HepG2 (cell line): ENCODE results near the gene MTHFD1L. TPM values are rescaled to one million over a fixed set of nuclear protein-coding genes. Genes with fewer than 3 reads are reported as not detected.
A peak's percentile ranks its signal among the peaks of the same experiment; 100 is the strongest.

Source experiments
- ATAC-seq: fragments of 200-7000 bp; cut with Tn5 transposase; 3 replicates; pipeline ENCODE4 v1.9.1; 2020; ENCODE audit warnings: mild to moderate bottlenecking, moderate library complexity
- BruUV-seq: library from RNA; stranded (reverse); fragments of 400-500 nt; replicated peaks from 2 replicates; lab custom pipeline; 2021; lab: Mats Ljungman, UMichigan
- CTCF ChIA-PET: fragments of 300-600 bp; formaldehyde crosslinking; extraction: SDS; loops from one replicate; lab custom pipeline; 2021; ENCODE audit warnings: low total read pairs, inconsistent platforms, low intra/inter-chr PET ratio; lab: Yijun Ruan, JAX
- POLR2A ChIA-PET: fragments of 350-600 bp; sonication (Branson Sonifier 250); formaldehyde crosslinking; loops from one replicate; lab custom pipeline; 2020; ENCODE audit warnings: antibody characterized with exemption, inconsistent platforms; lab: Yijun Ruan, JAX
- DNase-seq: peaks from one replicate; pipeline ENCODE4 v3.0.0-alpha.2; 2015; ENCODE audit warnings: low spot score
- FAIRE-seq: peaks from 3 replicates; lab custom pipeline; 2011; peaks lifted over from hg19 to GRCh38; lab: Jason Lieb, UNC
- H2AFZ ChIP-seq: one replicate; pipeline ENCODE4 v1.6.1; 2011; ENCODE audit warnings: low read length, inconsistent platforms
- H3K27ac ChIP-seq: fragments of 300-600 bp; 3 replicates; pipeline ENCODE4 v1.8.0; 2011; ENCODE audit warnings: mixed run types, mild to moderate bottlenecking, mixed read lengths, low read length, inconsistent platforms; ENCODE audit not compliant: insufficient read depth; ENCODE audit errors: extremely low read length
- H3K27me3 ChIP-seq, 2 experiments: fragments of 200-600 bp in 1 of 2; 2 replicates in 1 of 2; 3 replicates in 1 of 2; pipeline versions ENCODE4 v1.6.0 to v1.8.0; 2011; ENCODE audit warnings: low read length in 2 of 2, mild to moderate bottlenecking in 2 of 2, moderate library complexity in 2 of 2, inconsistent platforms in 1 of 2; ENCODE audit not compliant: insufficient read depth in 2 of 2, control insufficient read depth in 1 of 2
- H3K36me3 ChIP-seq, 2 experiments: fragments of 200-600 bp in 1 of 2; replicated peaks in 1 of 2; 2 replicates in 1 of 2; 3 replicates in 1 of 2; pipeline versions ENCODE4 v1.5.1 to v1.8.0; 2011; ENCODE audit warnings: low read length in 2 of 2, inconsistent platforms in 1 of 2; ENCODE audit not compliant: insufficient read depth in 2 of 2, control insufficient read depth in 1 of 2
- H3K4me1 ChIP-seq: 2 replicates; pipeline ENCODE4 v1.5.1; 2012; ENCODE audit warnings: low read length, inconsistent platforms; ENCODE audit not compliant: insufficient read depth
- H3K4me2 ChIP-seq: 2 replicates; pipeline ENCODE4 v1.6.0; 2011; ENCODE audit warnings: low read depth, low read length, inconsistent platforms
- H3K4me3 ChIP-seq, 3 experiments: fragments of 200-600 bp in 1 of 3; sonication (generic), shearing (Covaris generic) in 1 of 3; replicated peaks in 1 of 3; 2 replicates each; pipeline ENCODE4 v1.5.1; 2011 to 2016; ENCODE audit warnings: low read length in 3 of 3, inconsistent platforms in 2 of 3, low read depth in 2 of 3, mild to moderate bottlenecking in 2 of 3, control low read depth in 1 of 3, mixed read lengths in 1 of 3; ENCODE audit not compliant: insufficient read depth in 1 of 3
- H3K79me2 ChIP-seq: one replicate; pipeline ENCODE4 v1.6.1; 2011; ENCODE audit warnings: low read length, inconsistent platforms; ENCODE audit not compliant: insufficient read depth
- H3K9ac ChIP-seq: 2 replicates; pipeline ENCODE4 v1.6.0; 2011; ENCODE audit warnings: mild to moderate bottlenecking, low read depth, low read length, inconsistent platforms; ENCODE audit not compliant: insufficient read depth
- H3K9me3 ChIP-seq: 2 replicates; pipeline ENCODE4 v1.5.1; 2012; ENCODE audit warnings: mild to moderate bottlenecking, low read length
- H4K20me1 ChIP-seq: 2 replicates; pipeline ENCODE4 v1.6.0; 2011; ENCODE audit warnings: inconsistent platforms, mild to moderate bottlenecking, low read length, moderate library complexity; ENCODE audit not compliant: insufficient read depth
- CENPT ChIP-seq: sonication (generic); formaldehyde crosslinking; IDR thresholded peaks from 2 replicates; pipeline ENCODE4 v1.8.0; 2022; ENCODE audit warnings: low read depth, mild to moderate bottlenecking, moderate library complexity, missing genetic modification reagents
- CENPX ChIP-seq: sonication (generic); formaldehyde crosslinking; IDR thresholded peaks from 2 replicates; pipeline ENCODE4 v1.9.0; 2021; ENCODE audit warnings: mild to moderate bottlenecking, missing genetic modification reagents, moderate library complexity
- DMTF1 ChIP-seq: sonication (generic); formaldehyde crosslinking; IDR thresholded peaks from 2 replicates; pipeline ENCODE4 v1.4.0; 2020; ENCODE audit warnings: mild to moderate bottlenecking, missing genetic modification reagents
- HNF1A ChIP-seq, 2 experiments: sonication (generic) in 1 of 2; formaldehyde crosslinking in 1 of 2; IDR thresholded peaks; 2 replicates each; pipeline versions ENCODE4 v1.4.0 to v1.6.1; 2016 to 2020; ENCODE audit warnings: borderline replicate concordance in 1 of 2, low read depth in 1 of 2, mild to moderate bottlenecking in 1 of 2, missing genetic modification reagents in 1 of 2
- NFYB ChIP-seq: sonication (generic); formaldehyde crosslinking; IDR thresholded peaks from 2 replicates; pipeline ENCODE4 v1.4.0; 2020; ENCODE audit warnings: missing genetic modification reagents
- XRCC5 ChIP-seq: fragments of 200-400 bp; formaldehyde crosslinking; optimal IDR thresholded peaks from 2 replicates; pipeline ENCODE3; 2017; ENCODE audit warnings: mild to moderate bottlenecking, low read length
- ZNF138 ChIP-seq: sonication (generic); formaldehyde crosslinking; IDR thresholded peaks from 2 replicates; pipeline ENCODE4 v1.5.0; 2020; ENCODE audit warnings: mild to moderate bottlenecking, low read depth, missing genetic modification reagents
- ZNF20 ChIP-seq: sonication (generic); formaldehyde crosslinking; IDR thresholded peaks from 2 replicates; pipeline ENCODE4 v1.4.0; 2020; ENCODE audit warnings: mild to moderate bottlenecking, moderate library complexity, missing genetic modification reagents
- ZNF296 ChIP-seq: sonication (generic); formaldehyde crosslinking; conservative IDR thresholded peaks from 2 replicates; pipeline ENCODE4 v1.5.0; 2020; ENCODE audit warnings: mild to moderate bottlenecking, missing genetic modification reagents
- ZNF350 ChIP-seq: sonication (generic); formaldehyde crosslinking; IDR thresholded peaks from 2 replicates; pipeline ENCODE4 v1.4.0; 2020; ENCODE audit warnings: mild to moderate bottlenecking, low read depth, missing genetic modification reagents, borderline replicate concordance
- WGBS: methylation state at CpG from one replicate; pipeline ENCODE4 v1.1.6; 2017; ENCODE audit warnings: low lambda C conversion rate; 5-methylcytosine and 5-hydroxymethylcytosine counted together
- in situ Hi-C: cut with HindIII; loops from 2 replicates; pipeline ENCODE4 v1.10.0; 2017; ENCODE audit warnings: low pct_unique_long_range_greater_than_20kb; ENCODE audit not compliant: extremely low pct_ligation_motif_present
- intact Hi-C: fragments of 100-400 bp; cut with micrococcal nuclease; formaldehyde crosslinking; loops from one replicate; pipeline ENCODE4 v1.10.0; 2022; ENCODE audit not compliant: unreplicated experiment
- polyA plus RNA-seq, 8 experiments: library from polyadenylated mRNA; depleted of rRNA in 3 of 8; stranded (reverse) in 7 of 8; unstranded in 1 of 8; fragments of >200 nt; fragmentation: Illumina TruSeq in 4 of 8; extraction: Trizol in 4 of 8; gene quantifications; 2 replicates each; pipeline versions ENCODE4 v1.2.1 to v1.2.3, GENCODE V29; 2011 to 2016; ENCODE audit warnings: low read depth in 4 of 8, missing spikeins in 1 of 8, mixed read lengths in 1 of 8; ENCODE audit not compliant: insufficient read depth in 1 of 8
- total RNA-seq, 5 experiments: library from RNA; depleted of rRNA; stranded (reverse); fragments of >200 nt; fragmentation: Illumina TruSeq; extraction: Trizol; gene quantifications; 2 replicates each; pipeline ENCODE4 v1.2.3, GENCODE V29; 2016; ENCODE audit warnings: low read depth in 1 of 5

Gene MTHFD1L
- total and polyA plus RNA-seq, 2 of the 13 experiments (the other 11 are each of a cell fraction or from before 2014, with no cell fraction given), result 24.0 to 39.6 TPM

GRCh38 chr6:151058021-151058733, 192.7 kb downstream of the MTHFD1L start:
- 0 out of 2 replicates have a peak, but pooled peaks have one; percentile 34 for TF ChIP-seq ZNF296 (CRISPR knock-in tag)
- TF ChIP-seq ZNF350, result no peak
- no peak for TF ChIP-seq ZNF138 (CRISPR knock-in tag)
- no peak for TF ChIP-seq CENPT (CRISPR knock-in tag)
- ATAC-seq, result no peak
- Histone ChIP-seq H3K4me2 (no peak overlapping the region), H3K4me1 (peaks cover 47% of the 10 kb centered on the region), H3K9me3 (no peaks in the 10 kb centered on the region), H2AFZ (no peak overlapping the region), H3K79me2 (no peaks in the 10 kb centered on the region), H3K27ac (no peak overlapping the region), H3K4me3 (no peak overlapping the region), H3K9ac (no peak overlapping the region), H3K27me3 (no peaks in the 10 kb centered on the region), H3K36me3 (no peaks in the 10 kb centered on the region; a peak in 1 of 5 replicates), H4K20me1 (no peaks in the 10 kb centered on the region)
- no peak for FAIRE-seq
- DNase-seq, result no peak
- 95% methylated on average over 8 of the region's 9 CpGs for WGBS
- BruUV-seq, result no TSS peak
- intact Hi-C loops (no loop called here), in situ Hi-C loops (no loop called here)
- POLR2A ChIA-PET, result interaction anchor here (1.1 kb wide), 1 partner anchor 22 kb away, joined by 4 read pairs; no protein-coding TSS in a partner anchor
- CTCF ChIA-PET, result no interaction called here

GRCh38 chr6:151059612-151060095, 194.2 kb downstream of the MTHFD1L start:
- ATAC-seq (peak; percentile 44), DNase-seq (no peak), FAIRE-seq (peak; percentile 64)
- Histone ChIP-seq H2AFZ (no peak overlapping the region), H3K9ac (peak overlapping the region; percentile 74), H4K20me1 (no peaks in the 10 kb centered on the region), H3K4me2 (peak overlapping the region; percentile 60), H3K27me3 (no peaks in the 10 kb centered on the region), H3K79me2 (no peaks in the 10 kb centered on the region), H3K4me3 (no peak overlapping the region), H3K36me3 (no peaks in the 10 kb centered on the region; a peak in 1 of 5 replicates), H3K4me1 (peaks cover 47% of the 10 kb centered on the region), H3K9me3 (no peaks in the 10 kb centered on the region), H3K27ac (peak overlapping the region; percentile 77)
- intact Hi-C loops, result loop anchor here (10.0 kb wide), 2 partner anchors 45 to 65 kb away; no protein-coding TSS in a partner anchor
- CTCF ChIA-PET, result no interaction called here
- in situ Hi-C loops, result no loop called here
- POLR2A ChIA-PET, result interaction anchor here (1.0 to 1.7 kb wide), 9 partner anchors 9 to 36 kb away, joined by 3 to 11 read pairs (median 5); no protein-coding TSS in a partner anchor
- no TSS peak for BruUV-seq
- 88% methylated on average over 12 of the region's 12 CpGs for WGBS
- TF ChIP-seq CENPX (CRISPR knock-in tag) (no peak), XRCC5 (peak; percentile 2), DMTF1 (CRISPR knock-in tag) (no peak), NFYB (CRISPR knock-in tag) (no peak), HNF1A (IDR thresholded peaks at IDR 0.05; ENCODE audit: low read depth) (no peak), HNF1A (CRISPR knock-in tag; IDR thresholded peaks at IDR 0.05; ENCODE audit: borderline replicate concordance) (no peak), ZNF20 (CRISPR knock-in tag) (no peak)
